DMS53 (cell line): Measurements from ENCODE around the gene GPR52.

ENCODE experiments used
- DNase-seq: peaks from one replicate; lab custom pipeline; 2025; lab: John Stamatoyannopoulos, UW

Gene GPR52

DNA sequence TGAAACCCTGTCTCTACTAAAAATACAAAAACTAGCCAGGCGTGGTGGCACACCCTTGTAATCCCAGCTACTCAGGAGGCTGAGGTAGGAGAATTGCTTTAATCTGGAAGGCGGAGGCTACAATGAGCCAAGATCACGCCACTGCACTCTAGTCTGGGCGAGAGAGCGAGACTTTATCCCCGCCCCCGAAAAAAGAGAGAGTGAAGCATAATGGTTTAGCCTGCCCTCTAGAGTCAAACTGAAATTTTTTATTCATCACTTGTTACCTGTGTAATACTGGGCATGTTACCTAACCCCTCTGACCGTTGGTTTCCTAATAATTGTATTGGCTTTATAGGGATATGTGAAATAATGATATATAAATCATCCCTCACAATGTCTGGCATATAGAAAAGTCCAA lies 18.8 kb downstream of the GPR52 start:
- no peak for DNase-seq

DNA sequence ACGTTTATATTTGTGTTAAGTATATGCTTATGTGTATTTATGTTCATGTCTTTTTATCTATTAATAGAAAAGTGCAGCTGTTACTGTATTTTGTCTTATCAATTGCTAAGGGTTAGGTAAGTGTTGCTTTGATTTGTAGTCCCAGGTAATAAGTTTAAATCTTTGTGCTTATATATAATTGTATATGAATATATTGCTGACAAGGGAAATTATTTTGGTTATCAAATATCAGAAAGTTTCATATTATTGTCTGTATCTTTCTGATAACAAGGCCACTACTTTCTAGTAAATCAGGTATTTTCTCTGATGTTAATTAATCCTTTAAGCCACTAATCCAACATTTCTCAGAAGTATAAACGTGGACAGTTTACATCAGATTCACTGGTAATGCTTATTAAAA lies 21.3 kb downstream of the GPR52 start:
- DNase-seq: no peak

DNA sequence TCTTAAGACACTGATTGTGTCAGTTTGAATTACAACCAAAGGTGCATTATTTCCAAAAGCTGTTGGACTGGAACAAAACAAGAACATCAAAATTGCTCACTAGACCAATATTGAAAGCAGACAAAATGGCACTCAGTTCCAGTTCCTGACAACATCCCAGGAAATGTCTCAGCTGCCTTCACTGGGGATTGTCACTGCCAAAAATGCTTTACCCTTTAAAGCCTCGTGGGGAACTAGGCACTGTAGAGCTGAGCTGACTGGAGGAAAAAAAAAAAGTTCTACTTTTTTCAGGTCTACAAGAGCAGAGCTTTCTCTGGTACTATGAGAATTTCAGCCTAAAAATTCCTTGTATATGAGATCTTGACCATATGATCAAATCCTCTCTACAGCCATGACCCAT lies 21.9 kb downstream of the GPR52 start:
- no peak for DNase-seq

DNA sequence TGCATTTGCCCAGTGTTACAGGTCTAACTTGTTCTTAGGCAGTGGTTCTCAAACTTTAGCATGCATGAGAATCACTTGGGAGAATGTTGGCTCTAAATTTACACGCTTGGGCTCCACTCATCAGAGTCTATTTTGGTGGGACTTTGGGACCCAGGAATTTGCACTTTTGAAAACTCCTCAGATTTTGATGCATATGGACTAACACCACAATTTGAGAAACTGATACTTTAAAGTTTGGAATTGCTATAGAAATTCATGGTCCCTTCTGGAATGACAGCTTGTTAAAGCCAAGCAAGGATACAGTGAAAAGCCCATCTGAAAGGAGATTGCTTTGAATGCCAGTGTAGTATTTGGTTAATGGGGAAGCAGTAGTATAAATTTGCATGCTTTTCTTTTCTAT lies 31.5 kb downstream of the GPR52 start:
- DNase-seq: no peak

DNA sequence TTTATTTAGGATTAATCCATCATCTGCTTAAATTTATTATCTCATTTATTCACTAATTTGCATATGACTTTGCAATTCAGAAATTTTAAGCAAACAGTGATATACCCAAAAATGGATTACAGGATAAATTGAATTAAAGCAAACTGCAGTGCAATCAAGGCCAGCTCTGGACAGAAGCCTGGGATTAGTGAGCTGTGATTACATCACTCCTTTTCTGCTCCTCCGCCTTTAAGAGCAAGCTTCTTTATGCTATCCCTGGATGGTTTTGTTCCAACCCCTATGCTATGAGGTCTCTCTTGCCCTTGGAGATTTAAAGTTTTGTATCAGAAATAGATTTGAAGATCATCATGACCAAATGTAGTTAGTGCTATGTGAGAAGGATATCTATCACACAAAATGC lies 32.6 kb downstream of the GPR52 start:
- no peak for DNase-seq

DNA sequence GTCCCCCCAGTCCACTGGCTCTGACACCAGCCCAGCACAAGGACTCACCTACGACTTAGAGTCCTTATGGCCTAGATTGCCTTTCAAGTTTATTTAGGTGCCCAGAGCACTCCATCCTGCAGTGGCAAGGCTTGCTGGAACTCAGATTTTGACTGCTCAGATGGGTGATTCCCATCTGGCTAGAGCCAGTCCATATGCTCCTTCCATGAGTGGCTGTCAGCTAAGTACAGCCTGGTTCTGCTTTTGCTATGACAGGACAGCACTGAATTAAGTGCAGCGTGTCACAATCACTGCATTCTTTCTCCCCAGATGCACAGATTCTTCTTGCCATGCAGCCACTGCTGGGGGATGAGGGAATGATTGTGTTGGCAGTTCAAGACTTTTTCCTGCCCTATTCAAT lies 43.8 kb downstream of the GPR52 start:
- no peak for DNase-seq

DNA sequence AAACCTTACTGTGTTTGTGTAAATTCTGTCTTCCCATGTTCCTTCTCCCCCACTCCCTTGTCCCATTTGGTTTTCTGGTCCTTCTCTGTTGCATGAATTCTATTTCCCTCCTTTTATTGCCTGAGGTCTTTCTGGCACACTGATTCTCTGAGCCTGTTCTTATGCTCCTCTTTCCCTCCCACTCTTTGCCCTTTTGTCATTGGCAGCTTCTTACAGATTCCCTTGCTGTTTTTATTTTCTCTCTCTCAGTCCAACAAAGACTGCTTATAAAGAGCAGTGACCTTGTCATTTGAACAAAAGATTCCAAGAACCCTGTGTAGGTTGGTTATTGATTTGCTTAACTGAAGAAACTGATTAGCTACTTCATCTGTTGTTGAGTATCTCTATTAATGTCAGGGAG lies 49.7 kb downstream of the GPR52 start:
- DNase-seq: no peak
